K562 (cell line): ENCODE measurements around the gene TMEFF1. TPM values are rescaled to one million over a fixed set of nuclear protein-coding genes. Genes with fewer than 3 reads are reported as not detected.

Experiments
- ATAC-seq: fragments of 200-7000 bp; cut with Tn5 transposase; 3 replicates; pipeline ENCODE4 v1.9.1; 2020; ENCODE audit warnings: moderate library complexity
- BruUV-seq: library from RNA; stranded (reverse); fragments of 400-500 nt; replicated peaks from 2 replicates; lab custom pipeline; 2021; lab: Mats Ljungman, UMichigan
- CTCF ChIA-PET: fragments of 300-600 bp; formaldehyde crosslinking; extraction: SDS; loops from one replicate; lab custom pipeline; 2021; ENCODE audit warnings: low intra/inter-chr PET ratio; lab: Yijun Ruan, JAX
- POLR2A ChIA-PET: fragments of 300-600, 350-650 bp; sonication (Branson Sonifier 250); formaldehyde crosslinking; extraction: SDS; loops from one replicate; lab custom pipeline; 2021; ENCODE audit warnings: antibody characterized with exemption, inconsistent platforms; lab: Yijun Ruan, JAX
- DNase-seq, 4 experiments: peaks; one replicate each; pipeline versions ENCODE4 v3.0.0 to v3.0.0-alpha.2; 2011 to 2018; ENCODE audit warnings: low spot score in 3 of 4, mixed read lengths in 3 of 4; ENCODE audit errors: extremely low read depth in 1 of 4
- FAIRE-seq: peaks from 2 replicates; lab custom pipeline; 2011; peaks lifted over from hg19 to GRCh38; lab: Jason Lieb, UNC
- H2AFZ ChIP-seq: 2 replicates; pipeline ENCODE4 v1.6.0; 2011; ENCODE audit warnings: low read depth, low read length, control low read depth, inconsistent platforms
- H3K27ac ChIP-seq: fragments of 200-600 bp; 3 replicates; pipeline ENCODE4 v1.8.0; 2011; ENCODE audit warnings: low read depth, mild to moderate bottlenecking, control low read depth, inconsistent platforms, low read length, moderate library complexity, mixed read lengths; ENCODE audit errors: extremely low read depth
- H3K27me3 ChIP-seq, 2 experiments: fragments of 300-600 bp in 1 of 2; 2 replicates in 1 of 2; 3 replicates in 1 of 2; pipeline versions ENCODE4 v1.6.0 to v1.8.0; 2011; ENCODE audit warnings: inconsistent platforms in 2 of 2, low read length in 2 of 2, mild to moderate bottlenecking in 1 of 2, mixed read lengths in 1 of 2, moderate library complexity in 1 of 2; ENCODE audit not compliant: control insufficient read depth in 2 of 2, insufficient read depth in 2 of 2
- H3K36me3 ChIP-seq: fragments of 300-600 bp; 3 replicates; pipeline ENCODE4 v1.8.0; 2011; ENCODE audit warnings: mild to moderate bottlenecking, low read length, inconsistent platforms; ENCODE audit not compliant: control insufficient read depth, insufficient read depth
- H3K4me1 ChIP-seq, 2 experiments: fragments of 200-600 bp in 1 of 2; replicated peaks in 1 of 2; 2 replicates in 1 of 2; 3 replicates in 1 of 2; pipeline versions ENCODE4 v1.5.1 to v1.8.0; 2011; ENCODE audit warnings: inconsistent platforms in 2 of 2, low read length in 2 of 2, mild to moderate bottlenecking in 1 of 2, mixed read lengths in 1 of 2, moderate library complexity in 1 of 2; ENCODE audit not compliant: control insufficient read depth in 2 of 2, insufficient read depth in 2 of 2
- H3K4me2 ChIP-seq: 2 replicates; pipeline ENCODE4 v1.6.1; 2011; ENCODE audit warnings: low read length, control low read depth, inconsistent platforms, mixed read lengths; ENCODE audit not compliant: insufficient read depth
- H3K4me3 ChIP-seq: fragments of 200-600 bp; sonication (generic), shearing (Covaris generic); 2 replicates; pipeline ENCODE4 v1.5.1; 2016; ENCODE audit warnings: control low read depth, inconsistent platforms
- H3K79me2 ChIP-seq: fragments of 200-600 bp; 3 replicates; pipeline ENCODE4 v1.8.0; 2011; ENCODE audit warnings: low read length, inconsistent platforms; ENCODE audit not compliant: control insufficient read depth, insufficient read depth
- H3K9ac ChIP-seq, 2 experiments: 2 replicates each; pipeline versions ENCODE4 v1.6.0 to v1.6.1; 2011; ENCODE audit warnings: low read depth in 2 of 2, low read length in 2 of 2, control low read depth in 1 of 2, inconsistent platforms in 1 of 2, mild to moderate bottlenecking in 1 of 2, mixed read lengths in 1 of 2; ENCODE audit not compliant: insufficient read depth in 1 of 2
- H3K9me1 ChIP-seq: one replicate; pipeline ENCODE4 v1.6.0; 2011; ENCODE audit warnings: inconsistent platforms, mild to moderate bottlenecking, low read length, moderate library complexity; ENCODE audit not compliant: control insufficient read depth, insufficient read depth
- H3K9me3 ChIP-seq: replicated peaks from 2 replicates; pipeline ENCODE4 v1.5.1; 2011; ENCODE audit warnings: low read depth, low read length, inconsistent platforms; ENCODE audit not compliant: control insufficient read depth, insufficient read depth
- H4K20me1 ChIP-seq: replicated peaks from 2 replicates; pipeline ENCODE4 v1.6.1; 2011; ENCODE audit warnings: low read length, inconsistent platforms, mixed read lengths; ENCODE audit not compliant: control insufficient read depth, insufficient read depth
- CBX5 ChIP-seq: IDR thresholded peaks from 2 replicates; pipeline ENCODE4 v1.6.1; 2014; ENCODE audit warnings: low read depth, borderline replicate concordance
- CC2D1A ChIP-seq: fragments of 450-650 bp; IDR thresholded peaks from 2 replicates; pipeline ENCODE4 v1.6.1; 2017; ENCODE audit warnings: mild to moderate bottlenecking
- CXXC5 ChIP-seq: fragments of 250-450 bp; sonication (Bioruptor Pico); IDR thresholded peaks from 2 replicates; pipeline ENCODE4 v1.8.0; 2022; ENCODE audit warnings: inconsistent platforms, mild to moderate bottlenecking, moderate library complexity
- DNMT1 ChIP-seq: fragments of 450-650 bp; IDR thresholded peaks from 2 replicates; pipeline ENCODE4 v1.6.1; 2016; ENCODE audit warnings: antibody characterized with exemption, mild to moderate bottlenecking
- GATAD2A ChIP-seq: fragments of 450-650 bp; IDR thresholded peaks from 2 replicates; pipeline ENCODE4 v1.6.1; 2017
- GTF2F1 ChIP-seq: IDR thresholded peaks from 2 replicates; pipeline ENCODE4 v1.6.1; 2011; ENCODE audit warnings: low read depth, low read length, improper control_type of control experiment
- SIX5 ChIP-seq, 2 experiments: IDR thresholded peaks; 2 replicates each; pipeline ENCODE4 v1.6.1; 2011; ENCODE audit warnings: low read length in 2 of 2, borderline replicate concordance in 1 of 2, low read depth in 1 of 2, mild to moderate bottlenecking in 1 of 2, moderate library complexity in 1 of 2; ENCODE audit not compliant: insufficient read depth in 1 of 2
- TGIF2 ChIP-seq: sonication (generic); formaldehyde crosslinking; IDR thresholded peaks from 2 replicates; pipeline ENCODE4 v1.8.1; 2022; ENCODE audit warnings: mild to moderate bottlenecking, missing genetic modification reagents, moderate library complexity
- TRIM24 ChIP-seq, 2 experiments: fragments of 450-650 bp; IDR thresholded peaks; 2 replicates each; pipeline ENCODE4 v1.6.1; 2016
- WHSC1 ChIP-seq: IDR thresholded peaks from one replicate; pipeline ENCODE4 v1.6.1; 2012; ENCODE audit warnings: low read length, control low read depth, inconsistent platforms
- ZNF23 ChIP-seq: fragments of 250-450 bp; sonication (Bioruptor Pico); IDR thresholded peaks from 2 replicates; pipeline ENCODE4 v1.4.0; 2020; ENCODE audit warnings: mild to moderate bottlenecking
- WGBS: fragments of 100-300 bp; shearing (Covaris generic); methylation state at CpG from one replicate; pipeline ENCODE4 v1.1.6; 2016; ENCODE audit warnings: low coverage, mixed read lengths; ENCODE audit not compliant: insufficient coverage; ENCODE audit errors: missing lambda C conversion rate; 5-methylcytosine and 5-hydroxymethylcytosine counted together
- in situ Hi-C: fragments of 300-500 bp; cut with MboI; formaldehyde crosslinking; loops from 4 replicates; pipeline ENCODE4 v1.15.0; 2018; ENCODE audit warnings: inconsistent platforms, mixed read lengths
- intact Hi-C: fragments of 100-400 bp; cut with micrococcal nuclease; formaldehyde crosslinking; loops from 2 replicates; pipeline ENCODE4 v1.14.2; 2022
- polyA plus RNA-seq, 8 experiments: library from polyadenylated mRNA; depleted of rRNA in 4 of 8; stranded (reverse) in 5 of 8; unstranded in 3 of 8; fragments of >200 nt; fragmentation: Nextera tagmentation in 2 of 8; fragmentation: Illumina TruSeq in 1 of 8; extraction: Ambion mirVana in 2 of 8; extraction: Trizol in 1 of 8; gene quantifications; 2 replicates each; pipeline versions ENCODE4 v1.2.1 to v1.2.3, GENCODE V29; 2011 to 2014; ENCODE audit warnings: inconsistent platforms in 1 of 8, missing spikeins in 1 of 8
- total RNA-seq, 7 experiments: library from RNA; depleted of rRNA in 6 of 7; stranded (reverse); fragments of >200 nt in 6 of 7; fragmentation: Illumina TruSeq in 2 of 7; extraction: Trizol in 2 of 7; gene quantifications; 2 replicates each; pipeline versions ENCODE4 v1.2.1 to v1.2.3, GENCODE V29; 2011 to 2021; ENCODE audit warnings: low replicate concordance in 1 of 7
- TF ChIP-seq, protein P1 (sequence below): fragments of 250-450 bp; sonication (Bioruptor Pico); IDR thresholded peaks from 2 replicates; pipeline ENCODE4 v1.8.0; 2022; ENCODE audit warnings: moderate library complexity, mild to moderate bottlenecking, inconsistent platforms
- TF ChIP-seq, protein P2 (sequence below): IDR thresholded peaks from 2 replicates; pipeline ENCODE4 v1.6.1; 2012; ENCODE audit warnings: low read depth, low read length, improper control_type of control experiment, borderline replicate concordance
- TF ChIP-seq, protein P3 (sequence below): fragments of 250-450 bp; sonication (Bioruptor Pico); IDR thresholded peaks from 2 replicates; pipeline ENCODE4 v1.8.0; 2021; ENCODE audit warnings: mild to moderate bottlenecking, moderate library complexity
- TF ChIP-seq, protein P4 (sequence below): sonication (generic); formaldehyde crosslinking; IDR thresholded peaks from 2 replicates; pipeline ENCODE4 v1.8.1; 2023; ENCODE audit warnings: missing genetic modification reagents, mild to moderate bottlenecking, borderline replicate concordance

The TMEFF1 gene
- total and polyA plus RNA-seq, 9 of the 15 experiments (the other 6 are each of a cell fraction or from before 2014, with no cell fraction given) = 0.07 to 1.1 (median 0.28) TPM; not detected in 2

DNA sequence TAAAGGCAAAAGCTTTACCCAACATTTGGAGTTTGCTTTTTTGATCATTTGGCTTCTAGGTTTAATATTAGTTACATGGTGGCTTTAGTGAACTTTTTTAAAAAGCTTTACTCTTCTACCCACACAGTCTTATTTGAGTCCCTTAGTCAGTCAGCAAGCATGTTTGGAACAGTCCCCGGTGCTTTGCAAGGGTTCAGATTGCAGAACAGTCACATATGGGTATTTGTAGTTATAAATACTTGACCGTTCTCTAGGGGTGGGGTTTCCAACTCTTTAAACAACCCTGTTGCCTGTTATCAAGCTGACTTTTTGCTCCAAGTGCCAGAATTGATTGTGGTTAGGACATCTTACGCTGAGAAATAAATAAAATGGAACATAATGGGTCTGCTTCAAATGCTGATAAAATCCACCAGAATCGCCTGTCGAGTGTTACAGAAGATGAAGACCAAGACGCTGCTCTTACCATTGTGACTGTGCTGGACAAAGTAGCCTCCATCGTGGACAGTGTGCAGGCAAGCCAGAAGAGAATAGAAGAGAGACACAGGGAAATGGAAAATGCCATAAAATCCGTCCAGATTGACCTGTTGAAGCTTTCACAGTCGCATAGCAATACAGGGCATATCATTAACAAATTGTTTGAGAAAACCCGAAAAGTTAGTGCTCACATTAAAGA lies 105.0 kb downstream of the TMEFF1 start, which contains the start of gene CAVIN4:
Gene CAVIN4, plus strand, starts transcription at position 304 of the 673 bp plus-strand sequence. Its CDS starts 65 bp downstream, at position 369.
- Histone ChIP-seq H3K36me3 (no peaks in the 10 kb centered on the region), H3K4me2 (no peak within 1 kb of the TSS), H3K9me3 (no peaks in the 10 kb centered on the region), H2AFZ (no peak within 1 kb of the TSS), H3K27ac (no peak within 1 kb of the TSS), H3K4me3 (no peak within 1 kb of the TSS), H3K27me3 (peaks cover 0 to 4% of the 10 kb centered on the region in 2 experiments; a peak in 1 of 5 replicates), H4K20me1 (no peaks in the 10 kb centered on the region), H3K9ac (no peak within 1 kb of the TSS), H3K4me1 (no peaks in the 10 kb centered on the region), H3K79me2 (no peaks in the 10 kb centered on the region), H3K9me1 (no peaks in the 10 kb centered on the region)
- POLR2A ChIA-PET = interaction anchor here (1.2 kb wide), 1 partner anchor 10 kb away, joined by 3 read pairs; no protein-coding TSS in a partner anchor
- CTCF ChIA-PET = no interaction called here
- WGBS = 5% methylated on average over 10 of the region's 10 CpGs
- in situ Hi-C loops (loop anchor here (25.0 kb wide), 2 partner anchors 241 to 541 kb away; no protein-coding TSS in a partner anchor), intact Hi-C loops (no loop called here)
- FAIRE-seq (no peak), DNase-seq (no peak), ATAC-seq (no peak)
- BruUV-seq = no TSS peak
- TF ChIP-seq, protein P1, sequence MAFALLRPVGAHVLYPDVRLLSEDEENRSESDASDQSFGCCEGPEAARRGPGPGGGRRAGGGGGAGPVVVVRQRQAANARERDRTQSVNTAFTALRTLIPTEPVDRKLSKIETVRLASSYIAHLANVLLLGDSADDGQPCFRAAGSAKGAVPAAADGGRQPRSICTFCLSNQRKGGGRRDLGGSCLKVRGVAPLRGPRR (CRISPR knock-in tag) = no peak
- TF ChIP-seq TRIM24 (IDR thresholded peaks at IDR 0.05) (no peak), WHSC1 (no peak), DNMT1 (no peak), GATAD2A (no peak), CC2D1A (no peak), TGIF2 (no peak), CBX5 (no peak), SIX5 (IDR thresholded peaks at IDR 0.05; ENCODE audit: borderline replicate concordance in 1 of 2, insufficient read depth in 1 of 2, low read depth in 1 of 2, low read length in 2 of 2) (no peak), ZNF23 (no peak), CXXC5 (CRISPR knock-in tag) (no peak), GTF2F1 (no peak)
- TF ChIP-seq, protein P2, sequence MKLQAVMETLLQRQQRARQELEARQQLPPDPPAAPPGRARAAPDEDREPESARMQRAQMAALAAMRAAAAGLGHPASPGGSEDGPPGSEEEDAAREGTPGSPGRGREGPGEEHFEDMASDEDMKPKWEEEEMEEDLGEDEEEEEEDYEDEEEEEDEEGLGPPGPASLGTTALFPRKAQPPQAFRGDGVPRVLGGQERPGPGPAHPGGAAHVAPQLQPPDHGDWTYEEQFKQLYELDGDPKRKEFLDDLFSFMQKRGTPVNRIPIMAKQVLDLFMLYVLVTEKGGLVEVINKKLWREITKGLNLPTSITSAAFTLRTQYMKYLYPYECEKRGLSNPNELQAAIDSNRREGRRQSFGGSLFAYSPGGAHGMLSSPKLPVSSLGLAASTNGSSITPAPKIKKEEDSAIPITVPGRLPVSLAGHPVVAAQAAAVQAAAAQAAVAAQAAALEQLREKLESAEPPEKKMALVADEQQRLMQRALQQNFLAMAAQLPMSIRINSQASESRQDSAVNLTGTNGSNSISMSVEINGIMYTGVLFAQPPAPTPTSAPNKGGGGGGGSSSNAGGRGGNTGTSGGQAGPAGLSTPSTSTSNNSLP = no peak
- TF ChIP-seq, protein P3, sequence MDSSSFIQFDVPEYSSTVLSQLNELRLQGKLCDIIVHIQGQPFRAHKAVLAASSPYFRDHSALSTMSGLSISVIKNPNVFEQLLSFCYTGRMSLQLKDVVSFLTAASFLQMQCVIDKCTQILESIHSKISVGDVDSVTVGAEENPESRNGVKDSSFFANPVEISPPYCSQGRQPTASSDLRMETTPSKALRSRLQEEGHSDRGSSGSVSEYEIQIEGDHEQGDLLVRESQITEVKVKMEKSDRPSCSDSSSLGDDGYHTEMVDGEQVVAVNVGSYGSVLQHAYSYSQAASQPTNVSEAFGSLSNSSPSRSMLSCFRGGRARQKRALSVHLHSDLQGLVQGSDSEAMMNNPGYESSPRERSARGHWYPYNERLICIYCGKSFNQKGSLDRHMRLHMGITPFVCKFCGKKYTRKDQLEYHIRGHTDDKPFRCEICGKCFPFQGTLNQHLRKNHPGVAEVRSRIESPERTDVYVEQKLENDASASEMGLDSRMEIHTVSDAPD (CRISPR knock-in tag) = no peak
- TF ChIP-seq, protein P4, sequence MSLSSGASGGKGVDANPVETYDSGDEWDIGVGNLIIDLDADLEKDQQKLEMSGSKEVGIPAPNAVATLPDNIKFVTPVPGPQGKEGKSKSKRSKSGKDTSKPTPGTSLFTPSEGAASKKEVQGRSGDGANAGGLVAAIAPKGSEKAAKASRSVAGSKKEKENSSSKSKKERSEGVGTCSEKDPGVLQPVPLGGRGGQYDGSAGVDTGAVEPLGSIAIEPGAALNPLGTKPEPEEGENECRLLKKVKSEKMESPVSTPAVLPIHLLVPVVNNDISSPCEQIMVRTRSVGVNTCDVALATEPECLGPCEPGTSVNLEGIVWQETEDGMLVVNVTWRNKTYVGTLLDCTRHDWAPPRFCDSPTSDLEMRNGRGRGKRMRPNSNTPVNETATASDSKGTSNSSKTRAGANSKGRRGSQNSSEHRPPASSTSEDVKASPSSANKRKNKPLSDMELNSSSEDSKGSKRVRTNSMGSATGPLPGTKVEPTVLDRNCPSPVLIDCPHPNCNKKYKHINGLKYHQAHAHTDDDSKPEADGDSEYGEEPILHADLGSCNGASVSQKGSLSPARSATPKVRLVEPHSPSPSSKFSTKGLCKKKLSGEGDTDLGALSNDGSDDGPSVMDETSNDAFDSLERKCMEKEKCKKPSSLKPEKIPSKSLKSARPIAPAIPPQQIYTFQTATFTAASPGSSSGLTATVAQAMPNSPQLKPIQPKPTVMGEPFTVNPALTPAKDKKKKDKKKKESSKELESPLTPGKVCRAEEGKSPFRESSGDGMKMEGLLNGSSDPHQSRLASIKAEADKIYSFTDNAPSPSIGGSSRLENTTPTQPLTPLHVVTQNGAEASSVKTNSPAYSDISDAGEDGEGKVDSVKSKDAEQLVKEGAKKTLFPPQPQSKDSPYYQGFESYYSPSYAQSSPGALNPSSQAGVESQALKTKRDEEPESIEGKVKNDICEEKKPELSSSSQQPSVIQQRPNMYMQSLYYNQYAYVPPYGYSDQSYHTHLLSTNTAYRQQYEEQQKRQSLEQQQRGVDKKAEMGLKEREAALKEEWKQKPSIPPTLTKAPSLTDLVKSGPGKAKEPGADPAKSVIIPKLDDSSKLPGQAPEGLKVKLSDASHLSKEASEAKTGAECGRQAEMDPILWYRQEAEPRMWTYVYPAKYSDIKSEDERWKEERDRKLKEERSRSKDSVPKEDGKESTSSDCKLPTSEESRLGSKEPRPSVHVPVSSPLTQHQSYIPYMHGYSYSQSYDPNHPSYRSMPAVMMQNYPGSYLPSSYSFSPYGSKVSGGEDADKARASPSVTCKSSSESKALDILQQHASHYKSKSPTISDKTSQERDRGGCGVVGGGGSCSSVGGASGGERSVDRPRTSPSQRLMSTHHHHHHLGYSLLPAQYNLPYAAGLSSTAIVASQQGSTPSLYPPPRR (CRISPR knock-in tag) = no peak
